Renal cortex interstitium (tissue), 11 donors: ENCODE measurements around the gene SZRD1. TPM values are rescaled to one million over a fixed set of nuclear protein-coding genes. Genes with fewer than 3 reads are reported as not detected.

Experiments
- DNase-seq, 11 donors: peaks; one replicate each; pipeline ENCODE4 v3.0.0-alpha.2; 2013; ENCODE audit warnings: low read depth in 9 of 11, low spot score in 4 of 11; ENCODE audit errors: extremely low read depth in 1 of 11
- polyA plus RNA-seq, 3 donors: library from polyadenylated mRNA; unstranded; fragments of 120-200 nt; gene quantifications; one replicate each; pipeline ENCODE4 v1.2.1, GENCODE V29; 2013; ENCODE audit not compliant: insufficient read length in 3 of 3

SZRD1 gene
- polyA plus RNA-seq, 3 donors: 101 to 122 (median 102) TPM

GRCh38 chr1:16410803-16411202 is 43.8 kb downstream of the SZRD1 start:
- DNase-seq: no peak

DNA sequence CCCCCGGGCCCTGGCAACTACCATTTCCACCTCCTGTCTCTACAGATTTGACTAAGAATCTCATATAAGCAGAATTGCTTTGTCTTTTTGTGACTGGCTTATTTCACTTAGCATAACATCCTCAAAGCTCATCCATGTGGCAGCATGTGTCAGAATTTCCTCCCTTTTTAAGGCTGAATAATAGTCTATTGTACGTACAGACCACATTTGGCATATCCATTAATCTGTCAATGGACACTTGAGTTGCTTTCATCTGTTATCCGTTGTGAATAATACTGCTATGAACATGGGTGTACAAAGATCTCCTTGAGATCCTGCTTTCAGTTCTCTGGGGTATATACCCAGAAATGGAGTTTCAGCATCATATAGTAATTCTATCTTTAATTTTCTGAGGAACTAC is 46.1 kb downstream of the SZRD1 start:
- no peak for DNase-seq

DNA sequence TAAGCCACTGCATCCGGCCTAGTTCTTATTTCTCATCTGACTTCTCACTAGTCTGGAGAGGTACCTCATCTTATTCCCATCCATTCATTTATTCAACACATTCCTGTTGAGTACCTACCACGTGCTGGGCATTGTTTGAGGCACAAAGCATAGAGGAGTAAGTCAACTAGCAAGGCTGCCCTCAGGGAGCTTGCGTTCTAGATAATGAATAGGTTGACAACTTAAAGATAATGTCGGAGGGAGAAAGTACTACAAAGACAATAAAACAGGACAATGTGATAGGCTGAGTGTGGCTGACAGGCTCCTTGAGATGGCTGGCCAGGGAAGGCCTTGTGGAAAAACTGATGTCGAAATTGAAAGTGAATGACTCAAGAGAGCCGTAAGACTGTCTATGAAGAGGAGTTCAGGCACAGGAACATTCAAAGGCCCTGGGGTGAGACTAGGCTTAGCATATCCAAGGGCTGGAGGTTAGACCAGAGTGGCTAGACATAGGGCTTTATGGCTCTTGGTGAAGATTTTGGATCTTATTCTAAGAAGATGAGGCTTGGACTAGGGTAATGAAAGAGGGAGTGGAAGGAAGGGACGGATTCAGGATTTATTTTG is 51.9 kb downstream of the SZRD1 start:
- no peak for DNase-seq

DNA sequence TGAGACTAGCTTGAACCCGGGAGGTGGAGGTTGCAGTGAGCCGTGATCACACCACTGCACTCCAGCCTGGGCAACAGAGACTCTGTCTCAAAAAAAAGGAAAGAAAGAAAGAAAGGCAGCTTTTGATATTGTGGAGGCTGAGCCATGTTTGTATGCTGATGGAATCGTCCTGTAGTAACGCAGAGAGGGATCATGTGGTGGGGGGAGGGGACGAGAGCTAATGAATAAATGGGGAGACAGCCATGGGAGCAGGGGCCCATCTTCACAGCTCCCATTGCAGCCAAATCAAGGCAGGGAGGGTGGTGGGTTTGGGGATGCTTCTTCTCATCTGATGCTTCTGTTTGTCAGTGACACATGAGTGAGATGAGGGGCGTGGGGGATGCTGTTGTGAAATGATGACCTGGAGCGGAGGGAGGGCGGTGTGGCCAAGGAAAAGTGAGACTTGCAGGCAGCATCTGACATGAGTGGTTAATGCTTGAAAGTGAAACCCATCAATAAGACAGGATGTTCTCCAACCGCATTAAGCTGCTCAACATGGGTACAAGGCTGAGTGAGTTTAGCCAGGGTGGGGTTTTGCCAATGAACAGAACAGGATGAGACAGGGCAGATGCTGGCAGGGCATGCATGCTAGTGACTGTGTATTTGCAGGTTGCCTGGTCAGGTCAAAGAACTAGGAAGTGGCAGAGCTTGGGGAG is 53.5 kb downstream of the SZRD1 start:
- no peak for DNase-seq

DNA sequence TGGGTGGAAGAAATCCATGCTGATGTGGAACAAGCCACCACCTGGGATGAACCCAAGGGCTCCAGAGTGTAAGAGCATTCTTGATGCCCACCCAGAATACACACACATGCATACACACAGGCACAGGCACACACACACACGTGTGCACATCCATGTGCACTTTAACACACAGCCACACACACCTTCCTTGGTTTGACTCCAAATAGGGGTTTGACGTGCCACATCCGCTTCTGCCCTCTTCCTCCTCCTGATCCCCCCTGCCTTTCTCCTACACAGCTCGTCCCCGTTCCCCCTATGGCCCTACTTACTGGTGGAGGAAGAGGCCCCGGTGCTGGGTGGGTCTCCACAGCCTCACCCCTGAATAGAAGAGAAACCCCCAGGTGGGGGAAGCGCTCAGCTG is 54.2 kb downstream of the SZRD1 start:
- no peak for DNase-seq

- DNase-seq: no peak
Measured at GRCh38 chr1:16422041-16422440, 55.0 kb downstream of the SZRD1 start.

- DNase-seq: no peak
Measured at GRCh38 chr1:16425125-16426025, 58.3 kb downstream of the SZRD1 start.

GRCh38 chr1:16430606-16431005 is 63.6 kb downstream of the SZRD1 start:
- DNase-seq: no peak

- no peak for DNase-seq
Measured at GRCh38 chr1:16433030-16433429, 66.0 kb downstream of the SZRD1 start.

DNA sequence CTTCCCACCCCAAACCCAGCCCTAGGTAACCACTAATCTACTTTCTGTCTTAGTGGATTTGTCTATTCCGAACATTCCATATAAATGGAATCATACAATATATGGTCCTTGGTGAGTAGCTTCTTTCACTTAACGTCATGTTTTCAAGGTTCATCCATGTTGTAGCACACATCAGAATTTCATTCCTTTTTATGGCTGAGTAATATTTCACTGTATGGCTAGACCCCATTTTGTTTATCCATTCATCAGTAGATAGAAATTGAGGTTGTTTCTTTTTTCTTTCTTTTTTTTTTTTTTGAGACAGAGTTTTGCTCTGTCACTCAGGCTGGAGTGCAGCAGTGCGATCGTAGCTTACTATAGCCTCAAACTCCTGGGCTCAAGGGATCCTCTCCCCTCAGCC is 67.0 kb downstream of the SZRD1 start:
- no peak for DNase-seq

DNA sequence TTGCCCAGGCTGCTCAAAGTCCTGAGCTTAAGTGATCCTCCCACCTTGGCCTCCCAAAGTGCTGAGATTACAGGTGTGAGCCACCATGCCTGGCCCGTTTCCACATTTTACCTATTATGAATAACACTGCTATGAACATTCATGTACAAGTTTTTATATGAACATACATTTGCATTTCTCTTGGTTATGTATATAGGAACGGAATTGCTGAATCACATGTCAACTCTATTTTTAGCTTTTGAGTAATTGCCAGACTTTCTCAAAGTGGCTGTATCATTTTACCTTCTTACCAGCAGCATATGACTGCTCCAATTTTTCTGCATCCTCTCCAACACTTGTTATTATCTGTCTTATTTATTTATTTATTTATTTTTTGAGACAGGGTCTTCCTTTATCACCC is 67.5 kb downstream of the SZRD1 start:
- no peak for DNase-seq

DNA sequence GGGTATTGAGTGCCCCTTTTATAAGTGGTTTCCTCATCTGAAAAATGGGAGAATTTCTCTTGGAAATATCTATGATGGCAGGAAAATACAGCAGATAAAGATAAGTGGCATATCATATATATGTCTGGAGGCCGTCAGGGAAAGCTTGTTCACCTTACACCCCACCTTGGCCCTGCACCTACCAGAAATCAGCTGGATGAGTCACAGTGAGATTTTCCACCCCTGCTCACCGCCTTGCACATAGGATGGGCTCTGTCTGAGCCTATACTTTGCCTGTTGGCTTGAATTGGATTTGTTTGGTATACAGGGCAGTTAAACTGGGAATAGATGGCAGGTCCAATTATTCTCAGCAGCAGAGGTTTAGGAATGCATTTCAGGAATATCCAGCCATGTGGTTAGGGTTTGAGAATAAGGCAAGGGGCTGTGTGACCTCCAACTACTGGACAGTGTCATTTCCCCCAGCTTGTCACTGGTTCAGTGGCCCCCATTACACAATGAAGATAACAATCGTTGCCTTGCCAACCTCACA is 70.0 kb downstream of the SZRD1 start, which contains the start of gene SPATA21:
Gene SPATA21 (minus strand): TSS at position 479 of the 529 bp plus-strand sequence. CDS start 6,053 bp downstream, outside the sequence.
- DNase-seq: no peak

DNA sequence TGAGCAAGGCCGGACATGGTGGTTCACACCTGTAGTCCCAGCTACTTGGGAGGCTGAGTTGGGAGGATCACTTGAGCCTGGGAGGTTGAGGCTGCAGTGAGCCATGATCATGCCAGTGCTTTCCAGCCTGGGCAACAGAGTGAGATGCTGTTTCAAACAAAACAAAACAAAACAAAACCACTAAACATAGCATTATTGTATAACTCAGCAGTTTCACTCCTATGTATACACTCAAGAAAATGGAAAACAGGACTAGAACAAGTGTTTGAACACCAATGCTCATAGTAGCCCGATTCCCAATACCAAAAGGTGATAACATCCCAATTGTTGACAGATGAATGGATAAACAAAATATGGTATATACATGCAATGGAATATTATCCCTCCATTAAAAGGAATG is 71.5 kb downstream of the SZRD1 start:
- no peak for DNase-seq

DNA sequence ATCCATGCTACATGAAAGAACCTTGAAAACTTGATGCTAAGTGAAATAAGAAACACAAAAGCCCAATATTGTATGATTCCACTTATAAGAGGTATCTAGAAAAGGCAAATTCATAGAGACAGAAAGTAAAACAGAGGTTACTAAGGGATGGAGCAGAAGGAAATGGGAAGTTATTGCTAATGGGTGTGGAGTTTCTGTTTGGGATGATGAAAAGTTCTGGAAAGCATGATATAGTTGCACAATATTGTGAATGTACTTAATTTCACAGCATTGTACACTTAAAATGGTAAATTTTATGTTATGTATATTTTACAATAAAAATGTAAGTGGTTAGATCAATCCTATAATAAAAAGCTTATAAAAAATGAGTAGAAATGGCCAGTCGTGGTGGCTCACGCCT is 71.9 kb downstream of the SZRD1 start:
- no peak for DNase-seq

DNA sequence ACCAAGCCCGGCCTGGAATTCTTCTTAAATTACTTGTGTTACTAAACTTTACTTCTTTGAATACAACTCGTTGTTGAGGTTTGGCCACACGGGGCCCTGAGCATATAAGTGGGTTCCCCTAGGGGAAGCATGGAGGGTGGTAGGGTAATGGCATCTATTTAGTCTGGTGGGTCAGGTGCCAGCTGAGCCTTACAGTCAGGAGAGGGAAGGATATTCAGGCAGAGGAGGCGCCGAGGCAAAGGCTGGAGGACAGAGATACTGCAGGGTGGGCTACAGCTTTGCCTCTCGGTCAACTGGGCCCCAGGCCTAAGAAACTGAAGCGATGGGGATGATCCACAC is 73.1 kb downstream of the SZRD1 start:
- no peak for DNase-seq

GRCh38 chr1:16440470-16441281 is 73.6 kb downstream of the SZRD1 start, which contains the start of gene NECAP2:
Gene NECAP2, plus strand, starts transcription at chr1:16440724. Its CDS starts 38 bp downstream, at chr1:16440762.
- peak; percentile 77 to 93 (median 90) for DNase-seq

DNA sequence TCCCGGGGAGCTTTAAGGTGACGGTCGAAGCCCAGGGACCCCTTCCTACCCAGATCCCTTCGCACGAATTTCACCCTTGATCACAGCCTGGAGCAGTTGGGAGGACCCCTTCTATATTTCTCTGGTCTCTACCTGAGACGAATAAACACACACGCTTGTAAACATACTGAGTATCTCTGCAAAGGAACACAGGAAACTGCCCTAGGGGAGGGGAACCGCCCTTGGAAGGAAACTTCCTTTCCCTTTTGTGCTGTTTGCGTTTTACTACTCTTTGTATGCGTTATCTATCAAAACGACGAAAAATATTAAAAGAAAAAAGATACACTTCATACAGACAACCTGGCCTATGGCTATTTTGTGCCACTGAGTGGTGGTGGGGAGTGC is 74.2 kb downstream of the SZRD1 start:
- DNase-seq: no peak

DNA sequence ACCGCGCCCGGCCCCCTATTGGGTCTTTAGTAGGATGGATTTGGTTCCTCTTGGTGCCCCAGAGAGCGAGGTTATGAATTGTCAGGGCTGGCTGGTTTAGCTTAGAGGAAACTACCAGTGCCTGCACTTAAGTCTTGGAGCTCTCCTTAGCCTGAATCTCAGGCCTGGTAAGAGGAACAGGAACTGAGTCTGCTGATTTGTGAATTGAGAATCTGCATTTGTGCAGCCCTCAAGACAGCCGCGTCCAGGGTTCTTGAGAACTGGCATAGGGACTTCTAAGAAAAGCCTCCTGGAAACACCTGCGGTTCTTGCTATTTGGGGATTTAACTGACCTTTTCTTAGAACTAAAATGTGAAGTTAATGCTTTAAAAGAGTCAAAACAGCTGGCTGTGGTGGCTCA is 75.2 kb downstream of the SZRD1 start:
- no peak for DNase-seq

GRCh38 chr1:16442941-16443340 is 75.9 kb downstream of the SZRD1 start:
- no peak for DNase-seq
